WTC11 (cell line): ENCODE data around the gene TM9SF4. TPM values are rescaled to one million over a fixed set of nuclear protein-coding genes. Genes with fewer than 3 reads are reported as not detected.

Experiments
- ATAC-seq: fragments of 200-7000 bp; cut with Tn5 transposase; 2 replicates; pipeline ENCODE4 v1.10.0; 2021; ENCODE audit warnings: mild to moderate bottlenecking, moderate library complexity
- CTCF ChIA-PET: fragments of 300-600 bp; sonication (Branson Sonifier 250); formaldehyde crosslinking; loops from one replicate; lab custom pipeline; 2021; ENCODE audit warnings: antibody characterized with exemption; lab: Charles Lee
- POLR2A ChIA-PET: fragments of 350-600 bp; sonication (Branson Sonifier 250); formaldehyde crosslinking; loops from one replicate; lab custom pipeline; 2021; ENCODE audit warnings: antibody characterized with exemption; lab: Charles Lee
- DNase-seq: peaks from one replicate; pipeline ENCODE4 v3.0.0; 2021; ENCODE audit warnings: low spot score
- H3K27ac Mint-ChIP-seq: 2 replicates; pipeline ENCODE4 v1.8.0; 2021; ENCODE audit warnings: mixed read lengths
- H3K27me3 Mint-ChIP-seq: 2 replicates; pipeline ENCODE4 v1.8.0; 2021; ENCODE audit warnings: low read depth, mild to moderate bottlenecking, moderate library complexity, mixed read lengths
- H3K36me3 Mint-ChIP-seq: 2 replicates; pipeline ENCODE4 v1.8.0; 2021; ENCODE audit warnings: mixed read lengths
- H3K4me1 Mint-ChIP-seq: 2 replicates; pipeline ENCODE4 v1.8.0; 2022; ENCODE audit warnings: mixed read lengths
- H3K4me3 Mint-ChIP-seq: 2 replicates; pipeline ENCODE4 v1.8.0; 2021; ENCODE audit warnings: mild to moderate bottlenecking, moderate library complexity, mixed read lengths
- H3K9me3 Mint-ChIP-seq: 2 replicates; pipeline ENCODE4 v1.8.0; 2021; ENCODE audit warnings: mixed read lengths
- ELF4 ChIP-seq: sonication (generic); formaldehyde crosslinking; IDR thresholded peaks from 2 replicates; pipeline ENCODE4 v1.8.1; 2022; ENCODE audit warnings: low read depth, mild to moderate bottlenecking, moderate library complexity, missing genetic modification reagents
- FOXP1 ChIP-seq: sonication (generic); formaldehyde crosslinking; IDR thresholded peaks from 2 replicates; pipeline ENCODE4 v1.8.0; 2022; ENCODE audit warnings: missing genetic modification reagents, mild to moderate bottlenecking, moderate library complexity, borderline replicate concordance
- HMGXB4 ChIP-seq: sonication (generic); formaldehyde crosslinking; IDR thresholded peaks from 2 replicates; pipeline ENCODE4 v1.8.1; 2023; ENCODE audit warnings: mild to moderate bottlenecking, moderate library complexity, missing genetic modification reagents
- IRF1 ChIP-seq: sonication (generic); formaldehyde crosslinking; IDR thresholded peaks from 2 replicates; pipeline ENCODE4 v1.8.0; 2023; ENCODE audit warnings: missing genetic modification reagents
- NFATC4 ChIP-seq: fragments of 250-450 bp; sonication (Bioruptor Pico); IDR thresholded peaks from 2 replicates; pipeline ENCODE4 v1.9.0; 2021; ENCODE audit warnings: mild to moderate bottlenecking
- NR2C2 ChIP-seq: sonication (generic); formaldehyde crosslinking; IDR thresholded peaks from 2 replicates; pipeline ENCODE4 v1.8.0; 2022; ENCODE audit warnings: mild to moderate bottlenecking, missing genetic modification reagents
- NR3C1 ChIP-seq: sonication (generic); formaldehyde crosslinking; conservative IDR thresholded peaks from 2 replicates; pipeline ENCODE4 v1.8.1; 2023; ENCODE audit warnings: low read depth, mild to moderate bottlenecking, missing genetic modification reagents
- OVOL2 ChIP-seq: fragments of 250-450 bp; sonication (Bioruptor Pico); IDR thresholded peaks from 2 replicates; pipeline ENCODE4 v1.9.0; 2021; ENCODE audit warnings: mild to moderate bottlenecking, borderline replicate concordance
- PRDM15 ChIP-seq: sonication (generic); formaldehyde crosslinking; IDR thresholded peaks from 2 replicates; pipeline ENCODE4 v1.8.0; 2022; ENCODE audit warnings: missing genetic modification reagents
- RORB ChIP-seq: fragments of 250-450 bp; sonication (Bioruptor Pico); IDR thresholded peaks from 2 replicates; pipeline ENCODE4 v1.9.0; 2021; ENCODE audit warnings: mild to moderate bottlenecking
- SMAD4 ChIP-seq: sonication (generic); formaldehyde crosslinking; IDR thresholded peaks from 2 replicates; pipeline ENCODE4 v1.8.0; 2022; ENCODE audit warnings: mild to moderate bottlenecking, missing genetic modification reagents
- TEAD4 ChIP-seq: sonication (generic); formaldehyde crosslinking; IDR thresholded peaks from 2 replicates; pipeline ENCODE4 v1.8.0; 2022; ENCODE audit warnings: mild to moderate bottlenecking, missing genetic modification reagents
- USF2 ChIP-seq: sonication (generic); formaldehyde crosslinking; IDR thresholded peaks from 2 replicates; pipeline ENCODE4 v1.8.1; 2023; ENCODE audit warnings: mild to moderate bottlenecking, missing genetic modification reagents, moderate library complexity
- ZBTB43 ChIP-seq: sonication (generic); formaldehyde crosslinking; IDR thresholded peaks from 2 replicates; pipeline ENCODE4 v1.8.1; 2023; ENCODE audit warnings: mild to moderate bottlenecking, missing genetic modification reagents
- ZNF121 ChIP-seq: sonication (generic); formaldehyde crosslinking; IDR thresholded peaks from 2 replicates; pipeline ENCODE4 v1.8.0; 2023; ENCODE audit warnings: missing genetic modification reagents
- ZNF219 ChIP-seq: sonication (generic); formaldehyde crosslinking; IDR thresholded peaks from 2 replicates; pipeline ENCODE4 v1.8.0; 2023; ENCODE audit warnings: missing genetic modification reagents, mild to moderate bottlenecking, borderline replicate concordance
- ZNF532 ChIP-seq: fragments of 250-450 bp; sonication (Bioruptor Pico); IDR thresholded peaks from 2 replicates; pipeline ENCODE4 v1.9.0; 2021; ENCODE audit warnings: mild to moderate bottlenecking, borderline replicate concordance
- total RNA-seq: library from RNA; stranded (reverse); gene quantifications from 3 replicates; pipeline ENCODE4 v1.2.3, GENCODE V29; 2021
- TF ChIP-seq, protein P1 (sequence below): sonication (generic); formaldehyde crosslinking; IDR thresholded peaks from 2 replicates; pipeline ENCODE4 v1.8.1; 2023; ENCODE audit warnings: mild to moderate bottlenecking, missing genetic modification reagents

TM9SF4 gene
- total RNA-seq, 1 experiment from 2014 or later = 44.8 TPM

DNA sequence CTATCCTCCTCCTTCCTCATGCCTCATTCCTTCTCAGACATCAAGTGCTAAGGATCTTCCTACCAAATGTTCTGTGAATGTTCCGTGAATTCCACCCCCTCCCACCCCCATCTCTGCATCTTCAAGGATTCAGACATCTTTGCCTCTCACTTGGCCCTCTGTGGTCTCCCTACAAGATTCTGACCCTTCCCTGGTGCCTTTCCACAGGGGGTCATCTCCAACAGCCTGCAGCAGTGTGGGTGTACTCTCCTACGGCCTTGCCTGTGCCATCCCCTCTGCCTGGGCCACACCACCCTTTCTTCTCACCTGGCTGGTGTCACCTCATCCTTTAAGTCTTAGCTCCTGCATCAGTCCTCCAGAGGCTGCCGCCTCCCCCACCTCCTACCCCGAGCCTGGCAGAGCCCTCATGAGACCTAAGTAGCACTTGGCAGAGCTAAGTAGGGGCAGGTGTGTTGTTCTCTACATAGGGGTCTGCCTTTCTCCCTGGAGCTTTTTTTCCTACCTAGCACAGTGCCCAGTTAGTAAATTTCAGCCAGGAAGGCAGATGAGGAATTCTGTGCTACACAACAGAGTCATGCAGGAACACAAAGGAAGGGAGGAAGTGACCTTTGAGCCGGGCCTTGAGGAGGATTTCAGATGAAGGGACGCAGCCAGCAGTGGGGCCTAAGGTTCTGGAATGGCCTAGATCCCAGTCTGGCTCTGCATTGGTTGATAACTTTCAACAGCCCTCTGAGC, 43.1 kb downstream of the TM9SF4 start (continued):
- TF ChIP-seq ZNF532 (CRISPR knock-in tag) (no peak), FOXP1 (CRISPR knock-in tag) (no peak), OVOL2 (CRISPR knock-in tag) (no peak), ZBTB43 (CRISPR knock-in tag) (no peak)

GRCh38 chr20:32153156-32153665, 43.7 kb downstream of the TM9SF4 start:
- ATAC-seq (no peak), DNase-seq (no peak)
- Mint-ChIP-seq H3K9me3 (no peaks in the 10 kb centered on the region), H3K36me3 (peaks cover 52% of the 10 kb centered on the region), H3K27me3 (no peaks in the 10 kb centered on the region), H3K4me1 (no peaks in the 10 kb centered on the region), H3K4me3 (no peak overlapping the region), H3K27ac (no peak overlapping the region)
- ChIA-PET CTCF (no interaction called here), POLR2A (no interaction called here)
- TF ChIP-seq TEAD4 (no peak), NFATC4 (CRISPR knock-in tag) (no peak), IRF1 (CRISPR knock-in tag) (no peak), SMAD4 (CRISPR knock-in tag) (no peak), ZNF219 (CRISPR knock-in tag) (no peak), USF2 (no peak), ELF4 (CRISPR knock-in tag) (no peak), NR3C1 (CRISPR knock-in tag) (no peak)

DNA sequence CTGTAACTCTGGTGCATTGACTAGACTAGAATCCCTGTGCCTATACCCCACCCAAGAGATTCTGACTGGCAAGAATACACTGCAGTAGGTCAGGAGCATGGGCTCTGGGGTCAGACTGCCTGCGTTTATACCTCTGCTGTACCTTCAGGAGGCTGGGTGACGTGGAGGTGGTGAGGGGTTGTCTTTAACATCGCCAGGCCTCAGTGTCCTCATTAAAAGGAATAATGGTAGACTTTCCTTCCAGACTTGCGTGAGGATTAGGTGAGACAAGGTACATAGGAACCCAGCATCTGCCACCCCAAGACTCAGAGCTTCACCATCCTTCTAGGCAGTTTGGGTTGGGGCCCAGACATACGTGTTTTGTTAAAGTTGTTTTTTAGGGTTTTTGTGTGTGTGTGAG, 44.3 kb downstream of the TM9SF4 start:
- Mint-ChIP-seq H3K4me3 (no peak overlapping the region), H3K27ac (no peak overlapping the region), H3K4me1 (no peaks in the 10 kb centered on the region), H3K9me3 (no peaks in the 10 kb centered on the region), H3K36me3 (peaks cover 53% of the 10 kb centered on the region), H3K27me3 (no peaks in the 10 kb centered on the region)
- ATAC-seq (no peak), DNase-seq (no peak)
- POLR2A ChIA-PET = no interaction called here
- CTCF ChIA-PET = no interaction called here
- no peak for TF ChIP-seq TEAD4
- TF ChIP-seq, protein P1, sequence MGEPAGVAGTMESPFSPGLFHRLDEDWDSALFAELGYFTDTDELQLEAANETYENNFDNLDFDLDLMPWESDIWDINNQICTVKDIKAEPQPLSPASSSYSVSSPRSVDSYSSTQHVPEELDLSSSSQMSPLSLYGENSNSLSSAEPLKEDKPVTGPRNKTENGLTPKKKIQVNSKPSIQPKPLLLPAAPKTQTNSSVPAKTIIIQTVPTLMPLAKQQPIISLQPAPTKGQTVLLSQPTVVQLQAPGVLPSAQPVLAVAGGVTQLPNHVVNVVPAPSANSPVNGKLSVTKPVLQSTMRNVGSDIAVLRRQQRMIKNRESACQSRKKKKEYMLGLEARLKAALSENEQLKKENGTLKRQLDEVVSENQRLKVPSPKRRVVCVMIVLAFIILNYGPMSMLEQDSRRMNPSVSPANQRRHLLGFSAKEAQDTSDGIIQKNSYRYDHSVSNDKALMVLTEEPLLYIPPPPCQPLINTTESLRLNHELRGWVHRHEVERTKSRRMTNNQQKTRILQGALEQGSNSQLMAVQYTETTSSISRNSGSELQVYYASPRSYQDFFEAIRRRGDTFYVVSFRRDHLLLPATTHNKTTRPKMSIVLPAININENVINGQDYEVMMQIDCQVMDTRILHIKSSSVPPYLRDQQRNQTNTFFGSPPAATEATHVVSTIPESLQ = no peak
- TF ChIP-seq NR2C2 = no peak
- TF ChIP-seq RORB (CRISPR knock-in tag) = no peak
- TF ChIP-seq ZNF121 = no peak
- no peak for TF ChIP-seq PRDM15 (CRISPR knock-in tag)
- no peak for TF ChIP-seq HMGXB4 (CRISPR knock-in tag)
- no peak for TF ChIP-seq NR3C1 (CRISPR knock-in tag)
